Inferior parietal cortex (tissue), 1 donor: ENCODE measurements around the gene RNASE8.

Source experiments
- DNase-seq: peaks from one replicate; pipeline ENCODE4 v3.0.0-alpha.2; 2016; ENCODE audit errors: extremely low spot score

RNASE8 gene

DNA sequence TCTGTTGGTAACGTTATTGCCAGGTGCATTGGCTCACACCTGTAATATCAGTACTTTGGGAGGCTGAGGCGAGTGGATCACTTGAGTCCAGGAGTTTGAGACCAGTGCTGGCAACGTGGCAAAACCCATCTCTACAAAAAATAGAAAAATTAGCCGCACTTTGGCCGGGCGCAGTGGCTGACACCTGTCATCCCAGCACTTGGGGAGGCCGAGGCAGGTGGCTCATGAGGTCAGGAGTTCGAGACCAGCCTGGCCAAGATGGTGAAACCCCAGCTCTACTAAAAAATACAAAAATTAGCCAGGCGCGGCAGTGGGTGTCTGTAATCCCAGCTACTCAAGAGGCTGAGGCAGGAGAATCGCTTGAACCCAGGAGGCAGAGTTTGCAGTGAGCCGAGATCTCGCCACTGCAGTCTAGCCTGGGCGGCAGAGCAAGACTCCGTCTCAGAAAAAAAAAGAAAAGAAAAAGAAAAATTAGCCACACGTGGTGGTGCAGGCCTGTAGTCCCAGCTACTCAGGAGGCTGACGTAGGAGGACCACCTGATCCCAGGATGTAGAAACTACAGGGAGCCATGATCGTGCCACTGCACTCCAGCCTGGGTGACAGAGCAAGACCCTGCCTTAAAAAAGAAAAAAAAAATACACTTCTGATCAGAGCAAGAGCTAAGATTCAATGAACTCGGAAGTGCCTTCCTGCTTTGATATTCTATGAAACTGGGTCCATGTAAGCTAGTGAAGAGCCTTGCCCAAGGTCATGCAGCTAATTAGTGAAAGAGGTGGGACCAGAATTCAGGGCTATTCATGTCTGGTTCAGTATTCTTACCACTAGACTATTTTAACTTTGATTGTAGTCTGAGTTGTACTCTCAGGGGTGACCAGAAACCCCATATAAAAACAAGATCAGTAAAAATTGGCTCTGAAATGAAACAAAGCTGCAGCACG, 4.2 kb upstream of the RNASE8 start:
- no peak for DNase-seq

DNA sequence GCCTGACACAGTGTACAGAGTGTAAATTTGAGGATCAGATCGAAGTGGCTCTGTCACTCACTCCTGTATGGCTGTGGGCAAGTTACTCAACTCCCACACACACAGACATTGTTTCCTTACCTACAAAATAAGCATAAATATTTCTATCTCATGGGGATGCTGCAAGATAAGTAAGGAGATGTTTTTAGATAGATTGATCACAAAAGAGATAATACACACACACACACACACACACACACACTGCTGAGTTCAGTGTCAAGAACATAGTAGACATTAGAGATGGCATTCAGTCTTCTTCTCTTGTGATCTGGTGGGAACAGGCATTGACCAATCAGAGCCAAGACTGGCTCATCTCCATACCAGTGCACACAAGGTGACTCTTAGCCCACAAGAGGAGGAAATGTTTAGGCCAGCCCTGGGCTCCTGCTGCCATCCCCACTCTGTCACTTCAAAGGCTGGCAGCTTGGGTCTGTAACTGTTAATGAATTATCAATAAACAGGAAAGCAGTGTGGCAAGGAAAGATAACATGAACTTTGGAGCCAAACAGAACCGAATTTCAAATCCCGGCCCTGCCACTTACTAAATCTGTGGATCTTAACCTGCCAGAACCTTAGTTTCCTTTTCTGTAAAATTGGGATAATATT, 3.4 kb upstream of the RNASE8 start:
- no peak for DNase-seq

DNA sequence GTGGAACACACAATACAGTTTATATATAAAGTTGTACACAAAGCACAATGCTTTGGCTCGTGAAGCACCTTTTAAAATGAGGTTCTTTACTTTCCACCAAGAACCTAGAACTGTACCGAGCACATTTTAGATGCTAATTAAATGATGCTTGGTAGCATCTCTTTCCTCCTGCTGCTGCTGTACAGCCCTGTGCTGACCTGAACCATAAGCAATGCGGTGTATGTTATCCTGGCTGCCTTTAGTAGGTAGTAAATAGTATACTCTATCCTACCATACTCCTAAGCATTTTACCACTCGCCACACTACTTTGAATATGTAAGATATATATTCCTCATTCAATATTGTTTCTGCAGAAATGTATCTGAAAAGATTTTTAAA, 2.9 kb upstream of the RNASE8 start:
- no peak for DNase-seq

DNA sequence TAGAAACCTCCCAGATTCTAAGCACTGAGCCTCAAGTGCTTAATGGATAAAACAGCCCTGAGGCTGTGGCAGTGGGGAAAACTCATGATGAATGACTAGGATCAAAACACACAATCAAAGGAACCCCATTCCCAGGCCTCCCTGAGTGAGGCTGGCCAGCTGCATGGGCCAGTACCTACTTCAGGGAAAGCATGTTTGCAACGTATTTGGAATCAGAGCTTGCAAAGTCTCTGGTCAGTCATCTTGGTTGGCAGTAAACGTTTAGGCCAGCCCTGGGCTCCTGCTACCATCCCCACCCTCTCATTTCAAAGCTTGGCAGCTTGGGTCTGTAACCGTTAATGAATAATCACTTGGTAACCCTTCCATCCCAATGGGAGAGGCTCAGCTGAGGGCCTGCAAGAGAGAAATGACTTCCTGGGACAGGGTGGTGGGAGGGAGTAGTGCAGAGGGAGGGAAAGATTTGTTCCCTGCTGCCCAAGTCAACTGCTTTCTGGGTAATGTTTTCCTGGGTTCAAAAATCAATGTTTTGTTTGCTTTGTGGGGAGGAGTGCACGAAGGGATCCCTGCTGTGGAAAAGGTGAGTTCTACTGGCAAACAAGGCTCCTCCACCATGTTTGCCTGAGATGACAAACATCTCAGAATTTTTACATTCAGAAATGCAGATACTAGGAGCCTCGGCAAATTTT, 2.0 kb upstream of the RNASE8 start:
- no peak for DNase-seq

DNA sequence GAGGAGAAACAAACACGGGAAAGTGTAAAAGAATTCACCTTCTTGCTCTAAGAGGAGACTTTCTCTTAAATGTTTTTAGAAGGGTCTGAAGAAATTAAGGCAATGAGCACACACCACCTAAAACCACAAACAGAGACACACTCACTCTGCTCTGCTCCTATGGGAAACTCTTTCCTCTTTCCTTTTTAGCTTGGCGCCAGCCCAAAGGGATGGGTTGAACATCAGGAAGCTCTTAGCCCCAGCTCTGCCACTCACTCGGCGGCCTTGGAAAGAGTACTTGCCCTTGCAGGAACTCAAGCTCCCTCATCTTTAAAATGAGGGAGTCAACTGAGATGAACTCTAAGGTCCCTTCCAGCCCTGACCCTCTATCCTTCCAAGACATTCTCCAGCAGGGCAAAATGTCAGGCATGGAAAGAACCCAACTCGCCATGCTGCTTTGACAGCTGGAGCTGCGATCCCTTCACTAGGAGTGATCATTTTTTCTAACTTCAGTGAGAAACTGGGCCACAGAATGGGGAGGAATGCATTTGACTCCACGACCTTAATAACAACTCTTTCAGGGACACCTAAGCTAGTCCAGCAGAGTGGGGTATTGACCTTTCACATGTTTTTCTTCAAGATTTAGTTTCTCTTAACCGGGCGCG, 980 bp upstream of the RNASE8 start:
- DNase-seq: no peak

DNA sequence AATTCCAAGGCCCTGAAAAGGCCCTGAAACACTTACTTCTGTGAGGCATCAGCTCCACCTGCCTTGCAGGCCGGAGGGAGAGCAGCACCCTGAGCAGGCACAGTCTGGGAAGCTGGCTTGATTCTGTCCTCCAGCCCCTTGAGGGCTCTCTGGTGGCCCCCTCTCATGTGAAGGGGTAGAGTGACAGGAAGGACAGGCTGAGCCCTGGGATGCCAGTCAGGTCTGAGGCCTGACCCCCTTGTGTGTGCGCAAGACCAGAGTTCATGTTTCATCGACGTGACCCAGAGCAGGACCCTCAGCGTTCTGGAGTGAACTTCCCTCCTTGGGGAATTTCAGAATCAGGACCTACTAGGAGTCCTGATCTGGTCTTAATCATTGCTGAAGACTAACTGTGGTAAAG, 1.3 kb downstream of the RNASE8 start:
- no peak for DNase-seq

DNA sequence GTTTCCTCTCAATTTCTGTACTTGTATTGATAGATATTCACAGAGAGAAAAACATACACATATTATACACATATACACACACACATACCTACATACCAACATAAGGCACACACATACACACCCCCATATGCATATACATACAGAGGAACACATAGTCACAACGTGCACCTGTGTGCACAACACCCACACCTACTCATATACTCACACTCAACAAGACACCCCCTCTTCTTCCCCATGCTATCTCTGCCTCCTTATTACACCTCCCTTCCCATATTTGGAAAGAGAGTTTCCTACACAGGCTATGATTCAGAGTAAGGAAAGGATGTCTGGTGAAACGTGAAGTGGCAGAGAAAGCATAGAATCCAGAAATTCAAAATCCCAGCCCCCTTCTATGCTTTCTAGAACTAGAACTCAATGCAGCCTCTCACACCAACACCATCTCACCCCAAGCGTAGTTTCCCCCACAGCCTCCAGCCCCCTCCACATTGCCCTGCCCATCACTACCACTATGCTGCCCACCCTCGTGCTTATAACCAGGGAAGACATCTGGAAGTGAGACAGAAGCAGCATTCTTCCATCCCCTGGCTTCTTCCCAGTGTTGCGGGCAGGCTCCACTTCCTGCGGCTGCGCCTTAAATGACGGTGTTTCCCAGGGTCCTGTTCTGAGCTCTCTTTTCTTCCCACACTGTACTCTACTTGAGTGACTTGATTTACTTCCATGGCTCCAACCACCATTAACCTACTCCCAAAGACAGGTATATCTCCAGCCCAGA, 2.4 kb downstream of the RNASE8 start:
- DNase-seq: no peak

DNA sequence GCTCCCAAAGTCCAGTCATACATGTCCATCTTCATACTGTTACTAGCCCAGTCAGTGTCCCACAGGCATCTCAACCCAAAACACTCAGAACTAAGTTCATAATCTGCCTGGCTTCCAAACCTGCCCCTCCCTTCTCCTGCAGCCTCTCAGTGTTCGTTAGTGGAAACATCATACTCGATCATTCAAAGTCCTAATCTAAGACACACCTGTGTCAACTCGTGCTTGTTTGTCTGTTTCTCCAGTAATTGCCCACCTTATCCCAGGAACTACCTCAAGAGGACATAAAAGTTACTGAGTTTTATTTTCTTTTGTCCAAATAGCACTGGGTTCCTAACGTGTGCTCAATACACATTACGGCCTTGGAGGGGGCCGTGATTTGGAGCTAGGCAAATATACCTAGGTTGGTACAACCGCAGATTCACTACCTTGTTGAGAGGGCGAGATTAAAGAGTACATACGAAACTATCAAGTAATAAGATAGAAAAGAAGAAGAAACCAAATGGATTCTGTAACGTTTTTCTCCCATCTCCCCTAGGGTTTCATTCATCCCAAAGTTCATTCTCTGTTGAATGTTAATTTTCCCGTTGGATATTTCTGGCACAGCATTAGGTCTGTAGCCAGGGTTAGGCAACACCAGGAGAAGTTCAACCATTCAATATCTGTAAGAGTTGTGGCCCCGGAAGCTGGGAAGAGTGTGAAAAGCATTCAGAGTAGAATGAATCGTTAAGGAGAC, 3.2 kb downstream of the RNASE8 start:
- no peak for DNase-seq

DNA sequence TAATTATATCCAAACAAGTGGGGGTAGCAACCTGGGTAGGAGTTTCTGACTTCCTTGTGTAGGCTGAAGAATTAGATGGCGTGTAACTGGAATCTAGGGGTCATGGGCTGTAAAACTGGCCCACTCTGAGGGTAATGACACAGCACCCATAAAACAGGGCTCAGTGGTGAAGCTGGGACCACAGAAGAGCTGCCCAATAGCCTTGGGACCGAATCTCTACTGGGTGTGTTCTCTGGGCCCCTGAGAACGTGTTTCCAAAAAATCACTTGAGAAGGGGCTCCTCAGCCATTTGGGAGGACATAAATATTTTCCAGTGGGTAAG, 3.7 kb downstream of the RNASE8 start:
- no peak for DNase-seq

DNA sequence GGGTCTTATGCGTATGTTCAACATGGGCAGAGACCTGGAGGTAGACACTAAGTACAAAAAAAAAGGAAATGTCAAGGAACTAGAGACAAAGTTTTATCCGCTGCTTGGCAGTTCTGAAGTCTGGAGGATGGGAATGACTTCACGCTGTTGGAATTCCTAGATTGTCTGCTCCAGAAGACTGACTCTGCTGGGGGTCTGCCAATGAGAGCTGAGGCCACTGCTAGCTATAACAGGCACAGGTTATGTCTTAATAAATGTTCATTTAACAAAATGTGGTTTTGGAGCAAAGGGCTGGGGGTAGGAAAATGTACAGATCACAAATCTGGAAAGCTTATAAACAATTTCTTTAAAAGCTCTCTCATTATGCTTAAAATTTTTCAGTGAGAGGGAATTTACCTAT, 5.9 kb downstream of the RNASE8 start:
- no peak for DNase-seq

DNA sequence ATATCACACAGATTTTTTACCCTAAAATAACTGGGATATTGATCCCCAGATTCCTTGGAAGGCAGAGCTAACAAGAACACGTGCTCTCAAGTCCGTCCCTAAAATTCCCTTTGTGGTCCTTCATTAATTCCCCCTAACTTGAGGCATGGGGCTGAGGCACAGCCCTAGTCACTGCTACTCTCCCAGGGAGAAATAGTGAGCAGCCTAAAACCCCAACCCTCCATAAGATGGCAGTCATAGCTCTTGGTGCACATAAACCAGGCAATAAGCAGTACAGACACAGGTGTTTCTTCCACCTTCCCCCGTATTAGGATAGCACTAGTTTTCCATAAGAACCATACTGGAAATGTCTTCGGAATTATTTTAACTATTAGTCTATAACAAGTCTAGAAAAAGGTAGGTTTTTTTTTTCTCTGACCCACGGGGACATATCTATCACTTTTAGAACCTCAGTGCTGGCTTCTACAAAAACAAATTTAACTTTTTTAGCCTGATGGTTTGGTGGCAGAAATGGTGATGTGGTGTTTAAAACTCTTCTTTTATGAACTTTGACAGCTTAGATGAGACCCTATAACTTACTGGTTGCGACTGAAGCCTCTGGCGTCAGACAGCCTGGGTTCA, 9.4 kb downstream of the RNASE8 start:
- DNase-seq: no peak

DNA sequence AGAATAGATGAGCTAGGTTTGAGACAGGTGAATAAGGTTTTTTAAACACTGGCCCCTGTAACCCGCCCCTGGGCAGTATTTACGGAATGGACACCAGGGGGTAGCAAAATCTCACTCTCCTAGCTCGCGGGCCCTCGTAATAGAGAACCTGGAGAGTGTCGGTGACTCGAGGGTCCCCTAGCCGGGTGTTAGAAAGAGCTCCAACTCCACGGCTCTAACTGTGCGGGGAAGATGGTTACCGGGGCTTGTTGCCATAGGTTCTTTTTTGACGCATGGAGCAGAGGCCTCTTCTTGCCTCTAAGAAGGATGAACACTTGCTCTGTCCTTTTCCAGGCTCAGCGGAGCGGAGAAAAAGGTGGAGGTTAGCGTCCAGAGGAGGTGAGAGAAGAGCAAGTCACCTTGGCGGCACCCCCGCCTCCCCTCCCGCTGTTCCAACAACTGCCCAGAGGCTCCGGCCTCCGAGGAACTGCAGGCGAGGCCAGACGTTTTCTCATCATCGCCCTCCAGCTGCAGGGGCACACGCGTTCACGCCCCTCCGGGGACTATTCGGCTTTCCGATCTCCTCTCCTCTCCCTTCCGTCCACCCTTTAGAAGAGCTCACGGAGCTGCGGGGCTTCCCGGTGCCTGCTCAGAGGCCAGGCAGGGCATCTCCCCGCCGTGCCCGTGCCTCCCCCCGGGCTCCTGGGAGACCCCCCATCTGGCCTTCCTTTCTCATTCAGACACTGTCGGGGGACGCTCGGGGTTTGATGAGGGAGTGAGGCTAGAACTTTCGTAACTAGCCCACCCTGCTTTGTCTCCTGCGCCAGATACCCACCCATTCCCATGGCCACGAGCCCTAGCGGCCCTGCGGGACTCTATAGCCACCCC, 11.1 kb downstream of the RNASE8 start:
- DNase-seq: peak; percentile 73

DNA sequence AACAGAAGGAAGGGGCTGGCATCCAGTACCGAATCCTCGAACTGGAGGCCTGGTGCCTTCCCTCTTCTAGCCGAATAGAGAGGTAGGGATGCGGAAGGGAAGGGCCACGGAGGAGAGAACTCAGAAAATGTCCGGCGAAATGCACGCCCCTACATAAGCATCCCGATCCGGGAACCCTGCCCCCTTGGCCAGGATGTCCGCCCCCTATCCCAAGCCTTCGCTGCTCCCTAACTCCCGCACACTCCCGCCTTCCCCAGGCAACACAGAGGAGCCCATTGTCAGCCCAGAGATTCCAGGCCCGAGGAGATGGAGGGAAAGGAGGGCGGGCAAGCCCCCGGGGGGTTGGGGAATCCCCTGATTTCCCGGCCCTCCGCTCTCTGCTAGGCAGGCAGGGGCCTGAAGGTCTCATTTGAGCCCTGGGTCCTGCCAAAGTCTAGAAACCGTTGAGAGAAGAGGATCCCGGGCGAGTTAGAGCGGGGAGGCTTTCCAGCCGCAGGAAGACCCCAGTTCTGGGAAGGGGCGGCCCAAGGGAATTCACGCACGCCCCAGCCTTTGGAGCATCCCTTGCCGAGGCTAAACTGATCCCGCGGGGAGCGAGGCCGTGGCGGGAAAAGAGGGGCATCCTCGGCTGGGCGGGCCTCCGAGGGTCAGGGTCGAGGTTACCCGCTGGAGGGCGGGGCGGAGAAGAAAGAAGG, 11.9 kb downstream of the RNASE8 start:
- peak; percentile 45 for DNase-seq

DNA sequence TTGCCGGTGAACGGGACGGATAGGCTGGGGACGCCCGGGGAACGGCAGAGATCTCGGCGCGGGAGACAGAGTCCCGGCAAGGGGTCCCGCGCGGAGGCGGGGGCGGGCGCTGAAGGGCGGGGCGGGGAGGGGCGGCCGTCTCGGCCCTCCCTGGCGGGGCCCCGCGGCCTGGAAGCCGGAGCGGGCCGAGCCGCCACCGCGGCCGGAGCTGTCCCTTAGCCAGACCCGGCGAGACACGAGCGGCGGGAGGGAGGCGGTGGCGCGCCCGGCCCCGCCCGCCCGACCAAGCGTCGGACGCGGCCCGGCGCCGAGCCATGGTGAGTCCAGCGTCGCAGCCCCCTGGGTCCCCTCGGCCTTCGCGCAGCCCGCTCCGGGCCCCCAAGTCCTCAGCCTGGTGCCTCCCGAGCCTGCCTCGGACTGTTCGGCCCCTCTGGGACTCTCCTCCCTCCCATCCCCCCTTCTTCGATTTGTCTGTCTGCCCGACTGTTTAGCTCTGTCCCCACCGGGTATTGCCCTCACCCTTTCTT, 12.5 kb downstream of the RNASE8 start, which contains the start of gene ARHGEF40:
ARHGEF40 (plus strand) TSS at position 222 of the 527 bp plus-strand sequence; CDS start at position 315, 93 bp downstream.
- peak; percentile 45 for DNase-seq

DNA sequence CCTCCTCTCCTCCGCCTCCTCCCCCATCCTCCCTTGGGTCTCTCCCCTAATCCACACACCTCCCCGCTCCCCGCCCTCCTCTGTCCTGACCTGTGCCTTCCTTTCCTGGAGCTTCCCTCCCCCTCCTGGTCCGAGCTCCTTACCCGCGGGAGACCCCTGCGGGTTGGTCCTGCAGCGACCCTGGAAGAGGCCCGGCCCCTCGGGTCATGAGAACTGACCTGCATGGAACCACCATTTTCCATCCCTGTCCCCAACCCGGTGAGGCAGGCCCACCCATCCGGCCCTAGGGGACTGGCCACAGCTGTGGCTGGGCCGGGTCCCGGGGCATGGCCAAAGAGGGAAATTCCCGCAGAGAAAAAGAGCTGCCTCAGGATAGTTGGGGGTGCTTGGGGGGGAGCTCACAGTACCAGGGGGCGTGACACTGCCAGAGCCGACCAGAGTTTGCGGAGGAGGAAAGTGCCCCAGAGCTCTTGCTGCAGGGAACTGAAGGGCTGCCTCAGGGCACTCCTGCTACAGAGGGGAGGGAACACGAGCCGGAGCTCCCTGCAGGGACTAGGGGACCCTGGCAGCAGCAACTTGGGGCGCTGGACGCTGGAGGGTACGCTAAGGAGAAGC, 13.1 kb downstream of the RNASE8 start:
- DNase-seq: peak; percentile 13

DNA sequence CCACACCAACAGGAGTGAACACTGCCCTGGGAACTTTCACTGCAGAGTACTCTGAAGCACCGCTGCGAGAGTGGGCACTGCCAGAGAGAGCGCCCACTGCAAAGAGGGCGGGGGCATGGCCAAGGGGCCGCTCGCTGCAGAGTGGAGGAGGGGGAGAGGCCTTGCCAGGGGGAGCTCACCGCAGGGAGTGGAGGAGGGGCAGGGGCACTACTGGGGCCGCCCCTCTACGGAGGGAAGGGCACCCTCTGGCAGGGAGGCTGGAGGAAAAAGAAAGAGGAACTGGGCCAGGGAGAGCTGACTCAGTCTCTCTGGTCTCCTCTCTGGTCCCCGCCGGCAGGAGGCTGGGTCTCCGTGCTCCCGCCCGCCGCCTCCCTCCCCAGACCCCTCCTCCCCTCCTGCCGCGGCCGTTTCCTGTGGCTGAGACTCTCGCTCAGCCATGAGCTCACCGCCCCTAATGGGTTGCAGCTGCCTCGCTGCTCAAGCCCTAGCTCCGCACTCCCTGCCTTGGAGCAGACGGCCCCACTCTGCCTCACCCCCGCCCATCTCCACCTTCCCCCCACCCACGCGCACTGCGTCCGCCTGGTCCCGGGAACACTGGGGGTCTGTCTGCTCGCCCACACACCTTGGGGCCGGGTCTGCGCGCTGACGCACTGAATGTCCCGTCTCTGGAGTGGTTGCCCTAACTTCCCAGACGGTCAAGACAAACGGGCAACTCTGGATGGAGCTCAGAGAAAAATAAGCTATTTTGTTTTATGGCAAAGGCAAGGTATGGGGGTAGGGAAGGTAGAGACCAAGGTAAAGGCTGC, 13.8 kb downstream of the RNASE8 start:
- DNase-seq: peak; percentile 25

DNA sequence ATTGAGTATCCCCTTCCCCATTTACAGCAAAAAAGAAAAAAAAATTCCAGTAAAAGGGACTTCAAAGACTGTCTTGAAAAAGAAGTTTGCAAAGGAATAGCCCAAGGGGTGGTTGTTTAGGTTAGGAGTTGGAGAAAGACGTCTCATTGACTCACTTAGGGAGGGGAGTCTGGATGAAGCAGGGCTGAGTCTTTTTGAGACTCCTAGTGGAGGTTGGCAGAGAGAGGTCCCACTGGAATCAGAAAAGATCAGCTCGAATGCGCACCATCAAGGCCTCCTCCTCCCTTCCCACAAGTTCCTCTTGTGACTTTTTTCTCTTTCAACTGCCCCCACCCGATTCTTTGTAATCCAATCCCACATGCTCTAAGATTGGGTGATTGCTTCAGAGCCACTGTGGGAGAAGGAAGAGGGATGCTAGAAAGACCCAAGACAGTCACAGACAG, 14.4 kb downstream of the RNASE8 start:
- DNase-seq: no peak
